NOMO-1 (cell line): ENCODE measurements around the gene TIAM2.

ENCODE experiments used
- DNase-seq, 2 experiments: peaks; one replicate each; lab custom pipeline; 2025; ENCODE audit not compliant: unreplicated experiment in 2 of 2; lab: John Stamatoyannopoulos, UW

The TIAM2 gene

GRCh38 chr6:155122199-155122950 is 127.3 kb downstream of the TIAM2 start:
- no peak for DNase-seq

GRCh38 chr6:155123520-155123919 is 128.4 kb downstream of the TIAM2 start:
- no peak for DNase-seq

DNA sequence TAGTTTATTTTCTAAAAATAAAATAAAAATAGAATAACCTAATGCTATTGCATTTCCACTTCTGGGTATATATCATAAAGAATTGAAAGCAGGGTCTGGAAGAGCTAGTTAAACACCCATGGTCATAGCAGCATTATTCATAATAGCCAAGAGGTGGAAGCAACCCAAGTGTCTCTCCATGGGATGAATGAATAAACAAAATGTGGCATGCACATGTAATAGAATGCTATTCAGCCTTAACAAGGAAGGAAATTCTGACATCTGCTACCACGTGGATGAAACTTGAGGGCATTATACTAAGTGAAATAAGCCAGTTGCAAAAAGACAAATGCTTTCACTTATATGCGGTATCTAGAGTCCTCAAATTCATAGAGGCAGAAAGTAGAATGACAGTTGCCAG is 130.8 kb downstream of the TIAM2 start:
- no peak for DNase-seq

DNA sequence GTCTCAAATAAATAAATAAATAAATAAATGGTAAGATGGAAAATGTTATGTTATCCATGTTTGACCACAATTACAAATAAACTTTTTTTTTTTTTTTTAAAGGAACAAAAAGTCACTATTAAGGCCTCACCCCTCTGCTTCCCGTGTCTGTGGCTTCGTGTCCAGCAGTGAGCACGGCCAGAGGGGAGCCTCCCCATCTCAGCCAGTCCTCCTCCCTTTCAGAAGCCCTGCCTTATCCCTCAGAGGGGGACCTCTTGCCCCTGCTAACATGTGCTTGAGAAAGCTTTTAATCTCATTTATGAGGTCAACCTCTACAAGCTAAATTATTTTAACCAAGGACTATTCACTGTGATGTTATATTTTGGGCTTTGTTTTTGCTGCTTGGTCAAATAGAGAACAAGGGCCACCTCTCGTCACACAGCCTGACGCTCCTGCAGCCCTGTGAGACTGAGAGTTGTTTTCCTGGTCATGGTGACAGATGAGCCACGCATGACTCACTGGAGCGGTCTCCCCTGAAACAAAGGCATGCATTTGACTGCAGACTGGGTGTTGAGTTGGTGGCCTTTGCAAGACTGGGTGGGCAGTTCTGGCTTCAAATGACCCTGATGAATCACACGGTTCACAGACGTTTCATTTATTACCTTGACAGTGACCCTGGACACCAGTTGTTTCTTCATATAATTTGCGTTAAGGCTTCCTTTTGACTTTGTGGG is 131.8 kb downstream of the TIAM2 start:
- DNase-seq: no peak

DNA sequence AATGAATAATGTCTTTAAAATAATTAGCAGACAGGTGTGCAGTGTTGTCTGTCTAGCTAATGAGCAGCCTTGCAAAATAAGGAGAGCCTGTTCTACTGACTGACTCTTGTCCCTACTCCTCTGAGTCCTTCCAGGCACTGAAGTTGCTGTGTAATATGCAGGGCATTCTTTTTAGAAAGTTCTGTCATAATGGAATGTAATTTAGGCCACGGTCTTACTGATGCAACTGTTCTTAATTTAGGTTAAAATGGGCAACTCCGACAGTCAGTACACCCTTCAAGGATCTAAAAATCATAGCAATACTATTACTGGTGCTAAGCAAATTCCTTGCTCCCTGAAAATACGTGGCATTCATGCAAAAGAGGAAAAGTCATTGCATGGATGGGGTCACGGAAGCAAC is 133.9 kb downstream of the TIAM2 start:
- no peak for DNase-seq

GRCh38 chr6:155129744-155130143 is 134.6 kb downstream of the TIAM2 start:
- no peak for DNase-seq

DNA sequence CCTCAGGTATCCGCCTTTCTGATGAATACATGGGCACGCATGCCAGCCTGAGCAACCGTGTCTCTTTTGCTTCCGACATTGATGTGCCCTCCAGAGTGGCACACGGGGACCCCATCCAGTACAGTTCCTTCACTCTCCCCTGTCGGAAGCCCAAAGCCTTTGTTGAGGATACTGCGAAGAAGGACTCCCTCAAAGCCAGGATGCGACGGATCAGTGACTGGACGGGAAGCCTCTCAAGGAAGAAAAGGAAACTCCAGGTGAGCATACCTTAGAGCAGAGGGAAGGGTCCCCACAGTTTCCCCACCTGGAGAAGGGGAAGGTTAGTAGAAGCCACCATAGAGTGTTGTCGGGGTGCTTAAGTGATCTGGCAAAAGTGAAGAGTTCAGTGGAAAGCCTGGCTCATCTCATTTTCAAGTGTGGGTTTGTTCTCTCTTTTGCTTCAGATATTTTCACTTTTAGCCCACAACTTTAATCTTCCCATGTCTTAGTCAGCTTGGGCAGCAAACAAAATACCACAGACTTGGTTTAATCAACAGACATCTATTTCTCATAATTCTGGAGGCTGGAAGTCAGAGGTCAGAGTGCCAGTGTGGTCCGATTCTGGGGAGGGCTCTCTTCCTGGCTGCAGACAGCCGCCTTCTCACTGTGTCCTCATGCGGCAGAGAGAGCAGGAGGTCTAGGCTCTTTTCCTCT is 135.2 kb downstream of the TIAM2 start:
- DNase-seq: no peak

DNA sequence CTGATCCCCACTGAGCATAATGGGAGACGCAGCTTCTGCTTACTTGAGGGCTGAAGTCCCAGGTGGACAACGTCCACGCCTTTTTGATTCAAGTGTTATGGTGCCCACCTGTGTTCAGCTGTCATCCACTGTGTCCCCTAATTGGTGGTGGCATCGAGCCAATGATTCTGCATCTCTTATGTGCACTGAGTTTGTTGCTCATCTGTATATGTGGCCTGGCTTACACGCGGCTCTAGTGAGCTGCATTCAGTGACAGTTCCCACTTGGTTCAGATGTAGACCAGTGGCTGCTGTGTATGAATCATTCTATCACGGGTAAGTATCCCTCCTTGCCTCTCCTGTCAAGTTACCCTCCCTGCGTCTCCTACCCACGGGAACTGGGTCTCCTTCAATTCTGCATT is 137.5 kb downstream of the TIAM2 start:
- no peak for DNase-seq

GRCh38 chr6:155141002-155141401 is 145.9 kb downstream of the TIAM2 start:
- DNase-seq: no peak

GRCh38 chr6:155141512-155141911 is 146.4 kb downstream of the TIAM2 start:
- no peak for DNase-seq

DNA sequence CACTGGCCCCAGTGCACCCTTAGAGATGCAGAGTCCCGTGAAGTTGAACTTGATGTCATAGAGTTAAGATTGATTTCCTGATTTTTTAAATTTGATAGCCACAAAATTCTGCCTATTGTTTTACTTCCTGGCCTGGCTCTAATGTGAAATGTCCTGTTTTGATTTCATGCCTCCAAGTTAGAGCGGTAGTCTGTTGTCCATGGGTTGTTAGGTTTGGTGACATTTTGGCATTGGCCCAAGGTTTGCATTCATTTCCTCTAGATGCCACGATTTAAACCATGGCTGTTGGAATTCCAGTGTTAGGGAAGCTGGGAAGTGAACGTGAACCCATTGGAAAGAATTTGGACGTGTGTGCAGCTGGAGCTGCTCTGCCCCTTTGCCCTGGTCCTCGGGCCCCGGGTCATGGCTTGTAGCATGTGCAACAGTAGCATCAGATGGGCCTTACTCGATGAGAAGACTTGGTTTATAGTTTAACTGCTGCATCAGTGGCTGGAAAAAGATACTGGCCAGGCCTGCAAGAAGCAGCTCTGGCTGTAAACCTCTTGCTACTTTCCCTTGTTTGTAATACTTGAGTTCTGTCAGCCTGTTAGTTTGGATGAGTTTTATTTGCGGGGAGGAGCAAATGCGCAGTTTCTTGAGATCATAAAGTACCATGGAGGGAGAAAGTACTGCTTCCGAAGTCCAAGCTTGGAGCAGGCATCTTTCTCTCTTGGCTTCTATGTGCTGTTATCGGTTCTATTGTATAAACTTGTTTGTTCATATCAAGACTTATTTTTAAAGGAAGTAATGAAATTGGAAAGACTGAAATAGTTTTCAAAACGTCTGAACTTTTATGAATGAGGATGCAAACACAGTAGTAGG is 147.3 kb downstream of the TIAM2 start:
- DNase-seq: no peak

DNA sequence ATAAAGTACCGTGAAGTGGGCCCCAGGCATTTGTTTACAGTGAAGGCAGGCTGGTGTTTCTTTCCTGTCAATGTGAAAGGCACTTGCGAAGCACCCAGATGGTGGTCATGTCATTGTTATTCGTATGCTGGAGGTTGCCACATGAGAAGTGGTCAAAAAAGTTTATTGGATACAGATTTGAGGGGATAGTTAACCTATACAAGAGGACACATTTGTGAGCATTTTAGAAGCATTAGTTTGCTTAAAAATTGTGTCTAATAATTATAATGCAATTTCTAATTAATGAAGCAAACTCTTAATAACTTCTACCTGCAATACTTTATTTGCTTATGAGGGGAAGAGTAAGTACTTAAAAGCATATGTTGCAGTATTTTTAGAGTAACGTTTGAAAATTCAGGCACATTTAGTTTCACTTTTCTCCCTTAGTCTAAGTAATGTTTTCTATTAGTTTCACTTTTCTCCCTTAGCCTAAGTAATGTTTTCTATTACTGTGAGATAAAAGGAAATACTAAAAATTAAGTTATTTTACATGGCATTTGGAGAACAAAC is 148.0 kb downstream of the TIAM2 start:
- DNase-seq: peak in 1 of 2 experiments; percentile 21

GRCh38 chr6:155143578-155144106 is 148.5 kb downstream of the TIAM2 start:
- no peak for DNase-seq

DNA sequence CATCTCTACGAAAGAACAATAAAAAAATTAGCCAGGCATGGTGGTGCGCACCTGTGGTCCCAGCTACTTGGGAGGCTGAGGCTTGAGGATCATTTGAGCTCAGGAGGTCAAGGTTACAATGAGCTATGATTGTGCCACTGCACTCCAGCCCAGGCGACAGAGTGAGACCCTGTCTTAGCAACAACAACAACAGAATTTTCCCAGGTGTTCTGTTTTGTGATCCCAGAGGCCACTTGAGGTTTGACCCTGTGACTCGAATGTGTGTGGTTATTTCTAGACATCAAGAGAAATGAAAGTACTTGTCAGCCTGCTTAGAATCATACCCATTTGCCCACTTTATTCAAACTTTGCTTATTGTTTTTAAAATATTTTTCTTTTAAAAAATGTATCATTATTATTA is 151.1 kb downstream of the TIAM2 start:
- no peak for DNase-seq

DNA sequence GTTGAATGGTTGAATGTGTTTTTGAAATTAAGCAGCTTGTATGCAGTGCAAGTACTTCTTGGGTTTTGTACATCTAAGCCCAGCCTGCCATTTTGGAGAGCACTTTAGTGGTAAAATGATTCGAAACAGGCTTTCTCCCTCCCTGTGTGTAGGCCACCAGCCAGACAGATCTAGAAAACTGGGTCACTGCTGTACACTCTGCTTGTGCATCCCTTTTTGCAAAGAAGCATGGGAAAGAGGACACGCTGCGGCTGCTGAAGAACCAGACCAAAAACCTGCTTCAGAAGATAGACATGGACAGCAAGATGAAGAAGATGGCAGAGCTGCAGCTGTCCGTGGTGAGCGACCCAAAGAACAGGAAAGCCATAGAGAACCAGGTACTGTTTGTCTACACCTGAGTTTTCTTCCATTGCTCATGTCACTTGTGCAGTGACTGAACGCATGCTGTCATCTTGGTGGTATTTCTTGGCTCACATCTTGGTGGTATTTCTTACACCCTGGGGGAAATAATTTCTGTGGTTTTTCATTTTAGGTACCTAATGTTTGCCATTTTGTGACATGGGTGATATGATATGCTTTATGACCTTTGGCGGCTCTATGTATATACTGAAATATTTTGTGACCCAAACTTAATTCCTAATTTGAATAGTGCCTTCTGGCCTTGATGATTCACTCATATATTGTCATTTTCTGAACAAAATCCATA is 153.0 kb downstream of the TIAM2 start:
- no peak for DNase-seq

DNA sequence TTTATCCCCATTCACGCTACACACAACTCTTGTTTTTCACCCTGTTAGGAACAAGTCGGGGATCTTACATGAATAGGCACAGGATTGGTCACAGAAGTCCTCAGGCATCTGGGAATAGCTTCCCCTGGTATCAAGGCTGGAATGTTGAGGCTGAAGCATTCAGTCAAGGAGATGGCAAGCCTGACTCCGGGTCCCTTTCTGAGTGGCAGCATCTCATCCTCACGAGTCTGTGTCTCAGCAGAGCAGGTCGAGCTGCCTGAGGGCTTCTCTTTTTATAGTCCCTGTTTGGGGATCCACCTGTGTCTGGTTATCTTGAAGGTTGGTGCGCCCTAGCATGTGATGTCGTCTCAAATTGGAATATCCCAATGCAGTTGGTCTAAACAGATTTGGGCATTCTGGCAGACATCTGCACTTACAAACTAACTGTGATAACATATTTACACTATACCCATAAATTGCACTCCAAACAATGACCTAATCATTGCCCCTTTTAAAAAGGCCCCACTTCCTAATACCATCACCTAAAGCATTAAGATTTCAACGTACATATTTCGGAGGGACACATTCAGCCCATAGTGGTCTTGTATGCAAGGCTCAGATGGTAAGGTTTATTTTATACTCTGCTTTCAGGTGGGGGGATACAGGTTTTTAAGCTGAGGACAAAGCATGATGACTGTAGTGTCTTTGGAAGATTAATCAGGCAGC is 156.0 kb downstream of the TIAM2 start:
- no peak for DNase-seq

- DNase-seq: no peak
Measured at GRCh38 chr6:155152211-155153076, 157.3 kb downstream of the TIAM2 start.

DNA sequence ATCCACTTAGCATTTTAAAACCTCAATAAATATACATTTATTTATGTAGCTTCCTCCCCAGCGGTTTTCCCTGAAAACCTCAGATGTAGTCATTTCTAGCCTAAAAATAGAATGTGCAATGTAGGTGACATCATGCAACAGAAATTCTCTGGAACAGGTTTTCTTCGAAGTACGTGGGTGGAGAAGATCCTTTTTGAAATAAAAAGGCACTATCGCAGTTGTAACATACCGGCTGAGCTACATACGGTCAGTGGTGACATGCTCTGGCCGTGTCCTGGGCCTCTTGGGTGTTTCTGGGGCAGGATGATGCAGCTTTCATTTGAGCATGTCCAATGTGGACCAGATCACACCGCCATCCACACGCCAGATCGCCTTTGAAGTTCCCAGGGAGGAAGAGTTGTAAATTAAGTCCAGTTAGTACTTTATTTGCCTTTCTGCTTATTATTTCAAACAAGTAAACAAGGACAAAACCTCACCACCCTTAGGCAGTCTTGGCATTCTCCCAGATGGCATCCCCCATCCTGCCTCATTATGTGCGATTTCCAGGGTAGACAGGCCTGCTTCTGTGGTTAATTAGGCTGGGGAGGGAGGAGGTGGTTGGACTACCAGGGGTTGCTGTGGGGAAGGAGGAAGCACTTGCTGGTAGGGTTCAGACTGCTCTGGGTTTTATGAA is 159.2 kb downstream of the TIAM2 start:
- peak in 1 of 2 experiments; percentile 5 for DNase-seq
